GM21528 (cell line): ENCODE data around the gene RNFT1.
A peak's percentile ranks its signal among the peaks of the same experiment; 100 is the strongest.
"Not testable (repeated sequence)": the region's sequence is repeated elsewhere in the genome, so short reads cannot be mapped to it uniquely, and the experiment has no call there.

Source experiments
- ATAC-seq: cut with Tn5 transposase; IDR thresholded peaks from one replicate; pipeline ENCODE4 v1.9.1; 2021; ENCODE audit warnings: mild to moderate bottlenecking, moderate library complexity; ENCODE audit not compliant: unreplicated experiment, low FRiP score

The RNFT1 gene, protein sequence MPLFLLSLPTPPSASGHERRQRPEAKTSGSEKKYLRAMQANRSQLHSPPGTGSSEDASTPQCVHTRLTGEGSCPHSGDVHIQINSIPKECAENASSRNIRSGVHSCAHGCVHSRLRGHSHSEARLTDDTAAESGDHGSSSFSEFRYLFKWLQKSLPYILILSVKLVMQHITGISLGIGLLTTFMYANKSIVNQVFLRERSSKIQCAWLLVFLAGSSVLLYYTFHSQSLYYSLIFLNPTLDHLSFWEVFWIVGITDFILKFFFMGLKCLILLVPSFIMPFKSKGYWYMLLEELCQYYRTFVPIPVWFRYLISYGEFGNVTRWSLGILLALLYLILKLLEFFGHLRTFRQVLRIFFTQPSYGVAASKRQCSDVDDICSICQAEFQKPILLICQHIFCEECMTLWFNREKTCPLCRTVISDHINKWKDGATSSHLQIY

DNA sequence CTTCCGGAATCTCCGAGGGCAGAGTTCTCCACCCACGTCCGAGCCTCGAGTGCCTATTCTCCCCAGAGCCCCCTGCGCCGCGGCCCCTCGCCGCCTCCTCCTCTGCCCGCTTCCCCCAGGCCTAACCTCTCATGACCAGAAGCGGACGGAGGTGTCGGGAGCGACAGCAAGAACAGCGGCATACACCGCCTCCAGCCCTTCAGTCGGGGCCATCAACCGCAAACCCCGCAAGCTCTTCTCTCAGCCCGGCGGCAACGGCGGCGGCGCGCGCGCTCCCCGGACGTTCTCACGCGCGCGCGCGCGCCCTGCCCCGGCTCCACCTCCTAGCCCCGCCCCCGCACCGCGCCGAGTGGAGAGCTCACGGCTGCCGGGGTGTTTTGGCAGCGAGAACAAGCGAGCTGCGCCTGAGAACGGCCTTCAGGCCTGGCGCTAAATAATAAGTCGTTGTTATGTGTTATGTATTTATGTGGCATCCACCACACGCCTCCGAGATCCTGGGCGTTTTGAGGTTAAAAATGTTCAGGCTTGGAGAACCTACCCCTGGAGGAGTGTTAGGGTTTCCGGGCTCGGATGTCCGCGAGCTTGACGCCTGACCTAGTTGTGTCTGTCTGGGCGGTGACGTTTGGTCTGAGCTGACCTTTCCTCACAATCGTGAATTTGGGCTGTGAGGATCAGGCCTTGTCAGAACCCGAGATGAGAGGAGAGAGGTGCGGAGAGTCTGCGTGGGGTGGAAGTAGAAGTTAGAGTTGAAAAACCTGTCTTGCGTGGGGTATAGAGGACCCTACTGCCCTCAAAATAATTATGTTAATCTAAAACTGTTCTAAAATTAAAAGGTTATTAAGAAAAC is at the start of gene RNFT1:
RNFT1 (minus strand) TSS at position 259 of the 847 bp plus-strand sequence; CDS start at position 182, 77 bp downstream.
- ATAC-seq, result peak; percentile 73

DNA sequence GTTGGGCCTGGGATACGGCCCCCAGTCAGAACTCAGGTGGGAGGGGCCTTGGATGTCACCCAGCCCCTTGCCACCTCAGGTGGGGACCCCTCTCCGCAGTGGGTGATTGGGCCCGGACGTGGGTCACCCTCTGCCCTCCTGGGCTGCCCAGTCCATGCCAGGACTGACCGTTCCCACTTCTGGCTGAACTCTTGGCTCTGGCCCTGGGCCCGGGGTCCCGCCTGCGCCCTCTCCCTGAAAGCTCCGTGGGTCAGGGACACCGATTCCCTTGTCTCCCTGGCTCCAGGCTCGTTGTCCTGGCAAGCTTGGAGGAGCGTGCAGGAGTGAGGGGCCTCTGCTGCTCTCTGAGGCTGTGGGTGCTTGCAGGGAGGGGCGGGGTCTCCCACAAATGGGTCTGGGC is 44.8 kb upstream of the RNFT1 start:
- not testable (repeated sequence) for ATAC-seq

DNA sequence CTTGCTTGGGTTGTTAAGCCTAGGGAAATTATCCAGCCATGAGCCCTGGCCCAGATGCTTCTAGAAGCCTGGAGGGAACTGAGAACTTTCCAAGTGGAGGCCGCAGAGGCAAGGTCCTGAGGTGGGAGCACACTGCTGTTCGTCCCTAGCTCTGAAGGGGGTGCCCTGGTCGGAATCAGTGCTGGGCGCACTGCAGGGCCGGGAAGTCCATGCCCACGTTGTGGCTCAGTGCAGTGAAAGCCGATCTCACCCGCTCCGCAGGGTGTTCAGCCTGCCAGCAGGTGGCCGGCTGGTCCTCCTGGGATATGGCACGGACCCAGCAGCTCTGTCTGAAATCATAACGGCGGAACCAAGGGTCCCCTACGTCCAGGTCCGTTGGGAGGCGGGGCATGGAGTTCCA is 43.8 kb upstream of the RNFT1 start:
- ATAC-seq, result not testable (repeated sequence)

DNA sequence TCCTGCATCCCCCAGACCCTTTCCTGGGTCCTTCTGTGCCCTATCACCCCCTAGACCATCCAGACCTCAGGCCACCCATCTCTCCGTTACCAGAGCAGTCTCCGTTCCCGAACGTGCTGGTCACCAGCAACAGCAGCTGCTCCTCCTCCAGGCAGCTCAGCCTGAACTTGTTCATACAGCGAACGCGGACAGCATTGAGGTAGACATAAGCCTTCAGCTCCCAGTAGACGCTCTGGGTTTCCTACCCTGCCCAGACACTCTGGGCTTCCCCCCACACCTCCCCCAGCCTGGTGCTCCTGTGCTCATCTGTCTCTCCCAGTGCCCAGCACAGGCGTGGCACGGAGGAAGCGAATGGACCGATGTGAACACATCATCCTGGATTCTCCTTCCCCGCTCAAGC is 41.6 kb upstream of the RNFT1 start:
- no peak for ATAC-seq

DNA sequence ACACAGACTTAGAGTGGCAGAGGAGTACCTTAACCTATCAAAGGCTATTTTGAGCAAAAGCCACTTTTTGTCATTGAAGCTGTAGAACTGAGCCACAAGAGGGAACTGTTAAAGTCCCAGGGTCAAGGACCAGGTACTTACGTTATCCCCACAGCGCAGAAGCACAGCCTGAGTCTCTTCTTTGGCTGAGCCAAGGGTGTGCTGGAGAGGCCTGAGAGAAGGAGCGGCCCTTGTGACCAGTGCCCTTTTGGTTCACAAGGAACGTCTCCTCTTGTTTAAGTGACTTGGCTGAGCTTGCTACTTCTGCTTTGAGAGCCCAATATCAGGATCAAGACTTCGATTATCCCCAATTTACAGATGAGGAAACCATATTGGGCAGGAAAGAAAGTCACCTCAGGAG is 40.0 kb upstream of the RNFT1 start:
- not testable (repeated sequence) for ATAC-seq

DNA sequence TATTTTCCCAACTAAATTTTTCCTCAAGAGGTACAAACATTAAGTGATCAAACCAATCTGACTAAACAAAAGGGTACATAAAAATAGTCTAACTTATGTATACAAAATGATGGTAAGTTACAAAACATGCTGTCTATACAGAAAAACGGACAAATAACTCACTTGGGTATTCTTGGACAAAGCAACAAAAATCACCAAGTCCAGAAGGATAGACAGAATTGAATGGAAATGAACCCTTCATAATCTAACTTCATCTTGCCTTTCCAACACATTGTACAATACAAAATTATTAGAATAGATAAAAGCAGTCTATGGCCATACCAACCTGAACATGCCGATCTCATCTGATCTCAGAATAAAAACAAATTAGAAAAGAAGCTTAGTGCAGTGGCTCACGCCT is 37.9 kb upstream of the RNFT1 start:
- not testable (repeated sequence) for ATAC-seq

DNA sequence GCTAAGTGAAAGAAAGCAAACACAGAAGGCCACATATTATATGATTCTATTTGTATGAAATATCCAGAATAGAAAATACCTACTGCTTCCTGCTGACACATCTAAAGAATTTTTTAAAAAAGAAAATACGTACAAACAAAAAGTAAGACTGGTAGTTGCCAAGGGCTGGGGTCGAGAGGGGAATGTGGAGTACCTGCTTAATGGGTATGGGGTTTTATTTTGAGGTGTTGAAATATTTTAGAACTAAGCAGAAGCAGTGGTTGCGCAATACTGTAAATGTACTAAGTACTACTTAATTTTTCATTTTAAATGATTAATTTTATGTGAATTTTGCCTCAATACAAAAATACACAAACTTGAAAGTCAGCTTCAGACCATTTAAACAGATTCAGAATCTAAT is 32.1 kb upstream of the RNFT1 start:
- ATAC-seq, result not testable (repeated sequence)

DNA sequence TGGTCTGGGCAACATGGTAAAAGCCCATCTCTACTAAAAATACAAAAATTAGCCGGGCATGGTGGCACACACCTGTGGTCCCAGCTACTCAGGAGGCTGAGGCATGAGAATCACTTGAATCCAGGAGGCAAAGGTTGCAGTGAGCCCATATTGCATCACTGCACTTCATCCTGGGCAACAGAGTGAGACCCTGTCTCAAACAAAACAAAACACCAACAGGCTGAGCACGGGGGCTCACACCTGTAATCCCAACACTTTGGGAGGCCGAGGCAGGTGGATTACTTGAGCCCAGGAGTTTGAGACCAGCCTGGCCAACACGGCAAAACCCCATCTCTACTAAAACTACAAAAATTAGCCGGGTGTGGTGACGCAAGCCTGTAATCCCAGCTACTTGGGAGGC is 10.6 kb upstream of the RNFT1 start:
- not testable (repeated sequence) for ATAC-seq

DNA sequence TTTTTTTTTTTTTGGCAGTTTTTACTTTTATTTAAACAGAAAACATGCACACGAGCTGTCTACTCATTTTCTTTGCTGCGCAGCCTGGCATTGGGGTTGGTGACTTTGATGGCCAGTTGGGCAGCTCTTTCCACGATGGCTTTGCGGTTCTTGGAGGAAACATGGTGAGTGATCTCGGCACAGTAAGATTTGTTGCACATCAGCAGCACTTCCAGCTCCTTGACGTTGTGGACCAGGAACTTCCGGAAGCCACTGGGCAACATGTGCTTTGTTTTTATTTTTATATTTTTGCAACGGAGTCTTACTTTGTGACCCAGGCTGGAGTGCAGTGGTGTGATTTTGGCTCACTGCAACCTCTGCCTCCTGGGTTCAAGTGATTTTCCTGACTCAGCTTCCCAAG is 8.9 kb upstream of the RNFT1 start:
- not testable (repeated sequence) for ATAC-seq

DNA sequence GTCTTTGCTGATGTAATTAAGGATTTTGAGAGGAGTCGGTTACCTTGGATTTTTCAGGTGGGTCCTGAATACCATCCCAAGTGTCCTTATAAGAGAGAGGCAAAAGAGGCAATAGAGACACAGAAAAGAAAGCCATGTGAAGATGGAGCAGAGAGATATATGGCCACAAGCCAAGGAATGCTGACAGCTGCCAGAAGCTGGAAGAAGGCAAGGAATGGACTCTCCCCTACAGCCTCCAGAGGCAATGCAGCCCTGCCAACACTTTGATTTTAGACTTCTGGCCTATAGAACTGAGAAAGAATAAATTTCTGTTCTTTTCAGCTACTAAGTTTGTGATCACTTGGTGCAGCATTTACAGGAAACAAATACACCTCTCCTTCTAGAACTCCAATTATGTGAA is 8.2 kb upstream of the RNFT1 start:
- no peak for ATAC-seq

DNA sequence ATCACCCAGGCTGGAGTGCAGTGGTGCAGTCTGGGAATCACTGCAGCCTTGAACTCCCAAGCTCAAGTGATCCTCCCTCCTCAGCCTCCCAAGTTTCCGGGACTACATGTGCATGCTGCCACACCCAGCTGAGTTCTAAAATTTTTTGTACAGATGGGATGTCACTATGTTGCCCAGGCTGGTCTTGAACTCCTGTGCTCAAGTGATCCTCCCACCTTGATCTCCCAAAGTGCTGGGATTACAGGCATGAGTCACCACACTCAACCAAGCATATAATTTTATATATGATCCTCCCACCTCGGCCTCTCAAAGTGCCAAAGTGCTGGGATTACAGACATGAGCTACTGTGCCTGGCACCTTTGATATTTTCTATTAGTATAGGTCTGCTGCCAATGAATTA is 7.2 kb upstream of the RNFT1 start:
- not testable (repeated sequence) for ATAC-seq

DNA sequence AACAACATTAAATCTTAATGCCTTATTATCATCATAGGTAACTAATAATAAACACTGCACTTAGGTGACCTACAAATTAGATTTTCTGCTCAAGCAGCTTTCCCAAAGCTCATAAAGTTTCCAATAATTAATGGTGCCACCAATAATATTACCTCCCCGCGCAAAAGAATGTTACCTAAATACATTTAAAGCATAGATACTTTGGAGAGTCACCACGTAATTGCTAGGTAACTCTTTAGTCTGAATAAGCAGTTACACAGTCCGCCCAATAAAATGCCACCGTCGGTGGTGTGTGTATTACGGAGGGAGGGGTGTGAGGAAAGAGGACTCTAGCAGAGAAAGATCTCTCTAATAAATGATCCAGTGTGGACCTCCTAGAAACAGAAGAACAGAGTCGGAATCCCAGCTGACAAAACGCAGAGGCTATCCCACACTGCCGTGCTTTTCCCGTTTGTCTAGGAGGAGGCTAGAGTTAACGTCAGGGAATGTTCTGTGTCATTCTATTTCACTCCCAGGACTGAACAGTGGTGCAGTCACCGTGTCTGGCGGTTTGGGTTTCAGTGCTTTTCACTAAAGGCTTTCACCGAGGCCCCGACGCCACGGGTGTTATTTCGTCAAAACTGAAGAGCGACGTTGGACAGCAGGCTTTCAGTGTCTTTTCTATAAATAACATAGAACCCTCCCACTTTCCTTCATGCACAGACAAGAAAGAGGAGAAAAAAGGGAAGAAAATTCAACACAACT is 630 bp downstream of the RNFT1 start:
- peak; percentile 53 for ATAC-seq

DNA sequence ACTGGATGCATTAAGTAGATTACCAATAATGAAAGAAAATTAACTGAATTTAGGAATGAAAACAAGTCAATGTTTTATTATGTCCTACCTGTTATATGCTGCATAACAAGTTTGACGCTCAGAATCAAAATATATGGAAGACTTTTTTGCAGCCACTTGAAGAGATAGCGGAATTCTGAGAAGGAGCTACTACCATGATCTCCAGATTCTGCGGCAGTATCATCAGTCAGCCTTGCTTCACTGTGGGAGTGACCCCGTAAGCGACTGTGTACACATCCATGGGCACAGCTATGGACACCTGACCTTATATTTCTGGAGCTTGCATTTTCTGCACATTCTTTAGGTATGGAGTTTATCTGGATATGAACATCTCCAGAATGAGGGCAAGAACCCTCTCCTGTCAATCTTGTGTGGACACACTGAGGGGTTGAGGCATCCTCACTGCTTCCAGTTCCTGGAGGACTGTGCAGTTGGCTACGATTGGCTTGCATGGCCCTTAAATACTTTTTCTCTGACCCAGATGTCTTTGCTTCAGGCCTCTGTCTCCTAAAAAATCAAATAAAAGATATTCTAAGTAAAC is 1.7 kb downstream of the RNFT1 start:
- no peak for ATAC-seq

DNA sequence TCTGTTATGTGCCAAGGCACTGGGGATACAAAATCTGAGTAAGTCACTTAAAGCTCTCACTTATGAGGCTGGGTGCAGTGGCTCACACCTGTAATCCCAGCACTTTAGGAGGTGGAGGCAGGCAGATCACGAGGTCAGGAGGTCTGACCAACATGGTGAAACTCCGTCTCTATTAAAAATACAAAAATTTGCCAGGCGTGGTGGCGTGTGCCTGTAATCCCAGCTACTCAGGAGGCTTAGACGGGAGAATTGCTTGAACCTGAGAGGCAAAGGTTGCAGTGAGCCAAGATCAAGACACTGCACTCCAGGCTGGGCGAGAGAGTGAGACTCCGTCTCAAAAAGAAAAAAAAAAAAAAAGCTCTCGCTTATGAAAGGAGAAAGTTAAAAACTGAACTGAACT is 5.0 kb downstream of the RNFT1 start:
- not testable (repeated sequence) for ATAC-seq

DNA sequence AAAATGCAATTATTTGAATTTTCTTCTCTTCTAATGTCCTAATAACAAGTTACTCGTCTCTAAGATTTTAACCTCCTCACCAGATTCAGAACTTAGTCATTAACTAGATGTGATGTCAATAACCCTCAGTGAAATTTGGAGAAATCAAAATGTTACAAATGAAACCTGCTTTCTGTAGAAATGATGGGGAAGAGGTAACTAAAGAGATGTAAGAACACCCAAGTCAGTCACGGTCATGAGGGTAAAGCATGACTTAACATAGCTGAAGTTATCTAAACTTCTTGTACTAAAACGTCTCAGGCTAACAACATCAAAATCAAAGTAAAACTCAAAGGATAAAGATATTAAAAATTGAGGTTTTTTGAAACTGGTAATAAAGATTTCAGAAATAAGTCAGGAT is 9.7 kb downstream of the RNFT1 start:
- ATAC-seq, result no peak

DNA sequence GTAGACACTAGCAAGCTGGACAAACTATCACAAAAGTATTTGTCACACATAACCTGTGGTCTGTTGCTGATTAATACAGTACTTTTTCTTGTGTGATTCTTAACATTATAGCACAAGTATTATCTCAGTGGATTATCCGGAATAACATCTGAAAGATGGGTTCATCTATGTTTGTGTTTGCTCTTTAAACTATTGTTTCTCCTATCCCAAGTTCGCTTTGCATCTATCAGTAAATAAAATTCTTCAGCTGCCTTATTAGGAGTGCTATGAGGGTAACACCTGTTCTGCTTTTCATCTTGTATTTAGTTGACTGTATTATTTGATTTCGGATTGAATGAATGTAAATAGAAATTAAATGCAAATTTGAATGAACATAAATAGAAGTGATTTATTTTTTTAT is 14.5 kb downstream of the RNFT1 start:
- no peak for ATAC-seq

DNA sequence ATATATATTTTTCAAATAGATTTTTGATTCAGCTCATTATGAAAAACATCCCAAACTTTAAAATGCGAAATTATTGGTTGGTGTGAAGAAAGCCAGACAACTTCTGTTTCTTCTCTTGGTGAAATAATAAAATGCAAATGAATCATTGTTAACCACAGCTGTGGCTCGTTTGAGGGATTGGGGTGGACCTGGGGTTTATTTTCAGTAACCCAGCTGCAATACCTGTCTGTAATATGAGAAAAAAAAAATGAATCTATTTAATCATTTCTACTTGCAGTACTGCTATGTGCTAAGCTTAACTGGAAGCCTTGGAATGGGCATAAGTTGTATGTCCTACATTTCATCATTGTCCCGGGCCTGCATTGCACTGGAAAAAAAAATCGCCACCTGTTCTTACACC is 17.2 kb downstream of the RNFT1 start:
- not testable (repeated sequence) for ATAC-seq

DNA sequence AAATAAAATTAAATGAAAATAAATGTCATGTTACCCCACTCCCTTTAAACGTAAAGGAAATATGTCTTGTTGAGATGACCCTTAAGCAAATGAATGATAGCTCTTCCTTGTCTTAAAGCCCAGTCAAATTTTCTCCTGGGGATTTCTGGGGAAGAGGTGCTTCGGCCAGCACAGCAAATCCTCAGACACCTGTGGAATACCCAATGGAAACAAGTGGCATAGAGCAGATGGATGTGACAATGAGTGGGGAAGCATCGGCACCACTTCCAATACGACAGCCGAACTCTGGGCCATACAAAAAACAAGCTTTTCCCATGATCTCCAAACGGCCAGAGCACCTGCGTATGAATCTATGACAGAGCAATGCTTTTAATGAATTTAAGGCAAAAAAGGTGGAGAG is 18.1 kb downstream of the RNFT1 start:
- not testable (repeated sequence) for ATAC-seq

DNA sequence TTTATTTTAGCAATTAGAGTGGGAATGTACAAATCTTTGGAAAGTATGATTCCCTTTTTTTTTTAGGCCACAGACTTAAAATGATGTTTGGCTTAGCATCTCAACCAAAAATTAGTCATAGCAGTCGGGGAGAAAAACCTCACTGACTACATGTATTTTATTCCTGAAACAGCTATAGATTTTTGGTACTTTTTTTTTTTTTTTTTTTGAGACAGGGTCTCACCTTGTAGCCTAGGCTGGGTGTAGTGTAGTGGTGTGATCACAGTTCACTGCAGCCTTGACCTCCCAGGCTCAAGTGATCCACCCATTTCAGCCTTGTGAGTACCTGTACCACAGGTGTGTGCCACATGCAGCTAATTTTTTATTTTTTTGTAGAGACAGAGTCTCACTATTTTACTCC is 23.4 kb downstream of the RNFT1 start:
- no peak for ATAC-seq

DNA sequence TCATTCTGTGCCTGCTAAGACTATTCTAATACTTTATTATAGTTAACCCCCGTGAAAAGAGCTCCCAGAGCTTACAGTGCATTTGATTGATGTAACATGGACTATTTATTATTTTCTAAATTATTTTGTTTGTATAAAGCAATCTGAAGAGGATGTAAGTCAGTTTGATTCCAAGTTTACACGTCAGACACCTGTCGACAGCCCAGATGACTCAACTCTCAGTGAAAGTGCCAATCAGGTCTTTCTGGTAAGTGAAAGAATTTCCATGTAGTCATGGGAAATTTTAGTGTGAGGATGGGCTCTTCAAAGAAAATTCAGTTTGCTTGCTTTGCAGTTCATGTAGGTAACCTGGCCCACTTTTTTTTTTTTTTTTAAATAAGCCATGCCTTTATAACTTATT is 23.8 kb downstream of the RNFT1 start:
- ATAC-seq, result not testable (repeated sequence)
